Cardiac muscle cell (in vitro differentiated cells and primary cell): ENCODE data around the gene TMTC4. TPM values are rescaled to one million over a fixed set of nuclear protein-coding genes. Genes with fewer than 3 reads are reported as not detected.

Experiments
- DNase-seq, 2 donors: peaks; one replicate each; pipeline versions ENCODE4 v3.0.0 to v3.0.0-alpha.2; 2010 to 2017; ENCODE audit warnings: low read depth in 1 of 2, low spot score in 1 of 2
- H3K27ac ChIP-seq: fragments of 200-600 bp; sonication (generic); 2 replicates; pipeline ENCODE4 v1.5.1; 2016
- H3K27me3 ChIP-seq: fragments of 200-600 bp; sonication (generic); 2 replicates; pipeline ENCODE4 v1.6.0; 2016; ENCODE audit warnings: control low read depth
- H3K36me3 ChIP-seq: fragments of 200-600 bp; sonication (generic); 2 replicates; pipeline ENCODE4 v1.5.1; 2016; ENCODE audit warnings: control low read depth
- H3K4me1 ChIP-seq: fragments of 200-600 bp; sonication (generic); 2 replicates; pipeline ENCODE4 v1.8.1; 2017; ENCODE audit warnings: low read depth, mild to moderate bottlenecking, mixed run types
- H3K4me3 ChIP-seq: fragments of 200-600 bp; sonication (generic); 2 replicates; pipeline ENCODE4 v1.5.1; 2016; ENCODE audit warnings: mild to moderate bottlenecking
- H3K9me3 ChIP-seq: fragments of 200-600 bp; sonication (generic); 2 replicates; pipeline ENCODE4 v1.5.1; 2017; ENCODE audit warnings: low read depth, mild to moderate bottlenecking, control low read depth
- polyA plus RNA-seq: library from polyadenylated mRNA; unstranded; fragments of >200 nt; fragmentation: Nextera tagmentation; extraction: Ambion mirVana; gene quantifications from 2 replicates; pipeline ENCODE4 v1.2.1, GENCODE V29; 2016
- total RNA-seq: library from RNA; depleted of rRNA; stranded (reverse); fragments of >200 nt; gene quantifications from 2 replicates; pipeline ENCODE4 v1.2.3, GENCODE V29; 2016
- TF ChIP-seq, protein P1 (sequence below): IDR thresholded peaks from 2 replicates; pipeline ENCODE4 v1.5.1; 2012; ENCODE audit warnings: low read depth, mild to moderate bottlenecking, low read length

TMTC4 gene
- total and polyA plus RNA-seq, 2 experiments from 2014 or later: 25.6 to 29.3 TPM

DNA sequence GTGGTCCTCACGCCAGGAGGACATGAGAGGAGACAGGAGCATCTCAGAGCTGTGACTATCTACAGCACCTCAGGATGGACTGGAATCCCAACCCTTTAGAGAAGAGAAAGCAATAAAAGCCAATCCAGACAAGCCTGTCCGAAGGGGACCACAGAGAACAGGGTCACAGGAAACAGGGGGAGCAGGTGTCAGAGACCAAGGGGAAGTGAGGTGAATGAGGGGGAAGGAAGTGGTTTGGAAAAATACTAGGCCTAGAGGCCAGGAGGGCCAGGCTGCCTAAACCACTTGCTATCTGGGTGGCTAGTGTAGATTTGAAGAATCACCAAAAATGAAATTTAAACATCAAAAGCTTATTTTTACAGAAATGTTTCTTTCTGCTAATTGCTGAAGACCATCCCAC is 16.2 kb downstream of the TMTC4 start:
- H3K36me3 ChIP-seq: peaks cover 16% of the 10 kb centered on the region
- no peaks in the 10 kb centered on the region for H3K9me3 ChIP-seq
- DNase-seq: no peak
- TF ChIP-seq, protein P1, sequence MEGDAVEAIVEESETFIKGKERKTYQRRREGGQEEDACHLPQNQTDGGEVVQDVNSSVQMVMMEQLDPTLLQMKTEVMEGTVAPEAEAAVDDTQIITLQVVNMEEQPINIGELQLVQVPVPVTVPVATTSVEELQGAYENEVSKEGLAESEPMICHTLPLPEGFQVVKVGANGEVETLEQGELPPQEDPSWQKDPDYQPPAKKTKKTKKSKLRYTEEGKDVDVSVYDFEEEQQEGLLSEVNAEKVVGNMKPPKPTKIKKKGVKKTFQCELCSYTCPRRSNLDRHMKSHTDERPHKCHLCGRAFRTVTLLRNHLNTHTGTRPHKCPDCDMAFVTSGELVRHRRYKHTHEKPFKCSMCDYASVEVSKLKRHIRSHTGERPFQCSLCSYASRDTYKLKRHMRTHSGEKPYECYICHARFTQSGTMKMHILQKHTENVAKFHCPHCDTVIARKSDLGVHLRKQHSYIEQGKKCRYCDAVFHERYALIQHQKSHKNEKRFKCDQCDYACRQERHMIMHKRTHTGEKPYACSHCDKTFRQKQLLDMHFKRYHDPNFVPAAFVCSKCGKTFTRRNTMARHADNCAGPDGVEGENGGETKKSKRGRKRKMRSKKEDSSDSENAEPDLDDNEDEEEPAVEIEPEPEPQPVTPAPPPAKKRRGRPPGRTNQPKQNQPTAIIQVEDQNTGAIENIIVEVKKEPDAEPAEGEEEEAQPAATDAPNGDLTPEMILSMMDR: no peak
- peaks cover 4% of the 10 kb centered on the region for H3K4me1 ChIP-seq
- no peak overlapping the region for H3K27ac ChIP-seq
- H3K27me3 ChIP-seq: no peaks in the 10 kb centered on the region
- H3K4me3 ChIP-seq: no peak overlapping the region

DNA sequence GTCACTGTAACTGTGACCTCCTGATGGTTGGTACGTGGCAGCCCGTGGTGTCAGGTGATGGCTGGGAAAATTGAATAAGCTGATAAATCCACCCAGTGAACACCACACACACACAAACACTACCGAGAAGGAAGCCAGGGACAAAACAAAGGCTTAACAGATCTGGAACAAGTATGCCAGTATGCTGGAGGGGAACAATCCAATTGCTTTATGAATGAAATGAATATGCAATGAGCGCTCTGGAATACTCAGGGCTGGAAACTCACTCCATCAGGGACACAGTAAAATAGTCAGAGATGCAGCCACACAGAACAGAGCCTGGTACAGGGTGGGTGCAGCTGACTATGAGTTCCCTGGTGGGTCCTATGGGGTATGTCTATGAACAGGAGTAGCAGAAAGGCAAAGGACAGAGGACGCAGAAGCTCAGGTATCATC is 16.7 kb downstream of the TMTC4 start:
- H3K27ac ChIP-seq: no peak overlapping the region
- no peaks in the 10 kb centered on the region for H3K9me3 ChIP-seq
- no peaks in the 10 kb centered on the region for H3K27me3 ChIP-seq
- H3K36me3 ChIP-seq: peaks cover 17% of the 10 kb centered on the region
- peaks cover 4% of the 10 kb centered on the region for H3K4me1 ChIP-seq
- no peak for DNase-seq
- TF ChIP-seq, protein P1: no peak
- no peak overlapping the region for H3K4me3 ChIP-seq

DNA sequence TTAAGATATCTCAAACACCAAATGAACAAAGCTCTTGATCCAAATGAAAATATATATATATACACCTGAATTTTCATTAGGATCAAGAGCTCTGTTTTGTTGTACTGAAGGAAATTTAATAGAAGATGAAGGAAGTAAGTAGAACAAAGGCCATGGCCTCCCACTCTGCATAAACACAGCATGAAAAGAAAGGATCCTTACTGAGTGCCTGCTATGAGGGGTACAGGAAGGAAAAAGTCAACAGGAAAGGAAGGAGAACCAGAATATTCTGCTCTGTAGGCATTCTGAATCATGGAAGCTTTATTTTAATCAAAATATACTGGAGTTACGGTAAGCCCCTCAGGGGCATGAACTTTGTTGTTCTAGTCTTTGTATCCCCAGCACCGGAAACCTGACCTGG is 22.1 kb downstream of the TMTC4 start:
- Histone ChIP-seq H3K27ac (no peak overlapping the region), H3K4me3 (no peak overlapping the region), H3K9me3 (no peaks in the 10 kb centered on the region), H3K4me1 (no peaks in the 10 kb centered on the region), H3K27me3 (no peaks in the 10 kb centered on the region), H3K36me3 (peaks cover 11% of the 10 kb centered on the region)
- no peak for DNase-seq
- TF ChIP-seq, protein P1: no peak

DNA sequence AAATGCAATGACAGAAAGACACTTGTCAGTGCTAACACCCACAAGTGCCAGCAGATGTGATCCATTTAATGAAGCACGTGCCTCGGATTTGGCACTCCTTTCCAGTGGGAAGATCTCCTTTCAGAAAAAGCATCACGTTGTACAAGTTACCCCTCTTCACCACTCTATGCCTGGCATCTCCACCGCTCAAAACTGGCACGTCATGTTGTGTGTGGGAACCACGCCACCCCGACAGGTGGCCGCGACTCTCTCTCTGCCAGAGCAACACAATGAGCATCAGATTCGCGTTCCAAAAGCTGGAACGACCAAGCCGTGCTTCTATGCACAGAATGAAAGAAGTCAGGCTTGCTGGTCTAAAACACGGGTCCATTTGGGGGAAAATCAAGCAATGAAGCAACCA is 24.3 kb downstream of the TMTC4 start:
- H3K36me3 ChIP-seq: peaks cover 2% of the 10 kb centered on the region
- TF ChIP-seq, protein P1: no peak
- no peak overlapping the region for H3K27ac ChIP-seq
- H3K9me3 ChIP-seq: no peaks in the 10 kb centered on the region
- H3K27me3 ChIP-seq: no peaks in the 10 kb centered on the region
- no peak overlapping the region for H3K4me3 ChIP-seq
- DNase-seq: no peak
- no peaks in the 10 kb centered on the region for H3K4me1 ChIP-seq

DNA sequence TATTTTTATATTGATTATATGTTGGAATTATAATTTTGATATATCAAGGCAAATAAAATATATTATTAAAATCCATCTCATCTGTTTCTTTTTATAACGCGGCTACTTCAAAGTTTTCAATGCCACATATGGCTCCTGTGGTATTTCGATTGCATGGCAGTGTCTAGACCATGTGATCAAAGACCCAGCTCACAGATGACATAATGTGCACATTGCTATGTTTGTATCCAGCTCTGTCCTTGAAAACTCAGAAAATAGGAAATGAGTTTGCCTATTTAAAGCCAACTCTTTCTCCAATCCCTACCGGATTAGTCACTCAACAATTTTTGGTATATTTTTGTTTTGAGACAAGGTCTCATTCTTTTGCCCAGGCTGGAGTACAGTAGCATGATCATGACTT is 26.2 kb downstream of the TMTC4 start:
- TF ChIP-seq, protein P1: no peak
- H3K27me3 ChIP-seq: no peaks in the 10 kb centered on the region
- DNase-seq: no peak
- H3K36me3 ChIP-seq: peaks cover under 1% of the 10 kb centered on the region
- no peaks in the 10 kb centered on the region for H3K4me1 ChIP-seq
- H3K9me3 ChIP-seq: no peaks in the 10 kb centered on the region
- H3K27ac ChIP-seq: no peak overlapping the region
- H3K4me3 ChIP-seq: no peak overlapping the region

DNA sequence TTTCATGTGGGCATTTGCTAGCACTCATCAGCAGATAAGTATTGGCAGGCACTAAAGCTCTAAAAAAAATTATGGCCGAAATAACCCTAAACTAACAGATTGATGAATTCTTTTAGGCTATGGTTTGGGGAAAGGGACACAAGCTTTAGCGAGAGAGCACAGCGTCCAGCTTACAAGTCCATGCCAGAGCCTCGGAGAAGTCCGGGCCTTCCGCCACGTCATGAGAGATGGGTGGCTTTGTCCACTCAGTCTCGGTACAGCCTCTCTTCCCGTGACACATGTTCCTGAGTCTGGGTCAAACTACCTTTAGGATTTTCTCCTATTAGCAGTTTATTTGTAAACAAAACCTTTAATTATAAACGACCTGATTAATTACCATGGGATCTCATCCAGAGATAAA is 27.7 kb downstream of the TMTC4 start:
- no peaks in the 10 kb centered on the region for H3K27me3 ChIP-seq
- TF ChIP-seq, protein P1: no peak
- H3K36me3 ChIP-seq: peaks cover 3% of the 10 kb centered on the region
- no peak overlapping the region for H3K27ac ChIP-seq
- no peaks in the 10 kb centered on the region for H3K9me3 ChIP-seq
- no peaks in the 10 kb centered on the region for H3K4me1 ChIP-seq
- no peak for DNase-seq
- H3K4me3 ChIP-seq: no peak overlapping the region
